ENCODE results near the gene TMEM53. TPM values are rescaled to one million over a fixed set of nuclear protein-coding genes. Genes with fewer than 3 reads are reported as not detected.

TMEM53 gene
- total and polyA plus RNA-seq, 2 experiments from 2014 or later = 6.9 to 37.4 TPM

DNA sequence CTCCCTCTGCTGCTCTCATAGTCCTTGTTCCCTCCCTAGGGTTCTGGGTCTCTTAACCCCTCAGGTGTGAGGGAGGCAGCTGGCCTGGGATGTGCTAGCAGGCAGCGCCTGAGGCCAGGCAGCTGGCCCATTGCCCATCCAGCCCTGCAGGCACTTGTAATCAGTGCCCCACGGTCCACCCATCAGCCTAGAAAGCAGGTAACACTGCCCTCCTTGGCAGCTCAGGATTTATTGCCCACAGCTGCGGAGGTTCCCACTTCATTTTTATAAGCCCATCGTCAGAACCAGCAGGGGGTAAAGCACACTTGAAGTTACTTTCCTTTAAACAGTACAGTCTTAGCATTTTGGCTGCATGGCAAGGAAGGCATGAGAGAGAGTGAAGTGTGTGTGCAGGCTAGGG, 70.6 kb downstream of the TMEM53 start:
- Histone ChIP-seq H3K4me1 (ENCODE audit: insufficient read depth) (no peaks in the 10 kb centered on the region), H3K27ac (no peak overlapping the region), H3K4me2 (no peak overlapping the region), H2AFZ (no peak overlapping the region), H3K9me3 (ENCODE audit: low read depth) (no peaks in the 10 kb centered on the region), H3K79me2 (no peaks in the 10 kb centered on the region), H4K20me1 (ENCODE audit: insufficient read depth, poor library complexity, severe bottlenecking) (no peaks in the 10 kb centered on the region), H3K4me3 (no peak overlapping the region), H3K27me3 (peaks cover 34% of the 10 kb centered on the region), H3K36me3 (replicated peaks; ENCODE audit: insufficient read depth, low read depth) (no peaks in the 10 kb centered on the region), H3K9me2 (replicated peaks; ENCODE audit: insufficient read depth) (no peaks in the 10 kb centered on the region)
- 54% methylated on average over 4 of the region's 4 CpGs for WGBS (ENCODE audit: low lambda C conversion rate, missing lambda C conversion rate)
- no peak for TF ChIP-seq EZH2phosphoT487 (IDR thresholded peaks at IDR 0.05; ENCODE audit: low read depth, severe bottlenecking, unreplicated experiment)
- TF ChIP-seq CTCF (IDR thresholded peaks at IDR 0.05; ENCODE audit: poor library complexity) = no peak
- no peak for DNase-seq (ENCODE audit: low spot score)

Small RNAs within 50 kb of the gene (small RNA-seq; reads per million reads assigned to genes)
- gene RNU5F-1 = 1.0 reads per million, percentile 72 among the genes with 10 or more reads in this experiment

Other genes starting within 250 kb of the TMEM53 start
- gene ARMH1, start 233 bp upstream of the TMEM53 start, total RNA-seq = 1.2 and 3.1 TPM in 2 replicates
- gene ARMH1, start 233 bp upstream of the TMEM53 start, polyA plus RNA-seq = 6.1 and 6.3 TPM in 2 replicates
- gene RNU5D-1, start 56.7 kb upstream of the TMEM53 start, total RNA-seq = not detected in 2 replicates
- gene RNU5D-1, start 56.7 kb upstream of the TMEM53 start, polyA plus RNA-seq = not detected in 2 replicates
- 4.1 and 5.8 TPM in 2 replicates for gene KIF2C, start 65.4 kb upstream of the TMEM53 start, total RNA-seq
- gene KIF2C, start 65.4 kb upstream of the TMEM53 start, polyA plus RNA-seq = 6.7 and 8.8 TPM in 2 replicates
- gene RPS8, start 101.1 kb upstream of the TMEM53 start, total RNA-seq = 2,179 and 2,550 TPM in 2 replicates
- gene RPS8, start 101.1 kb upstream of the TMEM53 start, polyA plus RNA-seq = 481 and 503 TPM in 2 replicates
- gene BEST4, start 113.7 kb upstream of the TMEM53 start, total RNA-seq = 0.72 and 0.83 TPM in 2 replicates
- 0.48 and 2.2 TPM in 2 replicates for gene BEST4, start 113.7 kb upstream of the TMEM53 start, polyA plus RNA-seq
- gene PLK3, start 125.9 kb upstream of the TMEM53 start, total RNA-seq = 8.9 and 18.2 TPM in 2 replicates
- 38.7 and 40.1 TPM in 2 replicates for gene PLK3, start 125.9 kb upstream of the TMEM53 start, polyA plus RNA-seq
- gene DYNLT4, start 132.9 kb upstream of the TMEM53 start, total RNA-seq = 0.30 and 1.6 TPM in 2 replicates
- gene DYNLT4, start 132.9 kb upstream of the TMEM53 start, polyA plus RNA-seq = 2.2 and 3.0 TPM in 2 replicates
- gene BTBD19, start 134.0 kb upstream of the TMEM53 start, total RNA-seq = 4.8 and 5.5 TPM in 2 replicates
- 16.8 and 20.6 TPM in 2 replicates for gene BTBD19, start 134.0 kb upstream of the TMEM53 start, polyA plus RNA-seq
- gene PTCH2, start 168.8 kb upstream of the TMEM53 start, total RNA-seq = 0.43 and 0.56 TPM in 2 replicates
- 1.3 and 2.5 TPM in 2 replicates for gene PTCH2, start 168.8 kb upstream of the TMEM53 start, polyA plus RNA-seq

All from hepatocyte (in vitro differentiated cells).